Measurements from ENCODE around the gene TNS3.

DNA sequence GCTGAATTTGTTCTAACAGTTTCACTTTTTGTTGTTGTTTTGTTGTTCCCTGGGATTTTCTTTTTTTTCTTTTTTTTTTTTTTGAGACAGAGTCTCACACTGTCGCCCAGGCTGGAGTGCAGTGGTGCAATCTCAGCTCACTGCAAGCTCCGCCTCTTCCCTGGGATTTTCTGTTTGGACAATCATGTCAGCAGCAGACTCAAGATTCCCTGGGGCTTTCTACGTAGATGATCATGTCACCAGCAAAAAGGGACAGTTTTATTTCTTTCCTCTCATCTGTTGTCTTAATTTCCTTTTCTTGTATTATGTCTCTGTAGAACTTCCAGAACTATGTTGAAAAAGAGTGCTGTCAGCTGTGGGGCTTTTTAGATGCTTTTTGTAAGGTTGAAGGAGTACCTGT, 241.4 kb downstream of the TNS3 start:
- TF ChIP-seq, protein P1, sequence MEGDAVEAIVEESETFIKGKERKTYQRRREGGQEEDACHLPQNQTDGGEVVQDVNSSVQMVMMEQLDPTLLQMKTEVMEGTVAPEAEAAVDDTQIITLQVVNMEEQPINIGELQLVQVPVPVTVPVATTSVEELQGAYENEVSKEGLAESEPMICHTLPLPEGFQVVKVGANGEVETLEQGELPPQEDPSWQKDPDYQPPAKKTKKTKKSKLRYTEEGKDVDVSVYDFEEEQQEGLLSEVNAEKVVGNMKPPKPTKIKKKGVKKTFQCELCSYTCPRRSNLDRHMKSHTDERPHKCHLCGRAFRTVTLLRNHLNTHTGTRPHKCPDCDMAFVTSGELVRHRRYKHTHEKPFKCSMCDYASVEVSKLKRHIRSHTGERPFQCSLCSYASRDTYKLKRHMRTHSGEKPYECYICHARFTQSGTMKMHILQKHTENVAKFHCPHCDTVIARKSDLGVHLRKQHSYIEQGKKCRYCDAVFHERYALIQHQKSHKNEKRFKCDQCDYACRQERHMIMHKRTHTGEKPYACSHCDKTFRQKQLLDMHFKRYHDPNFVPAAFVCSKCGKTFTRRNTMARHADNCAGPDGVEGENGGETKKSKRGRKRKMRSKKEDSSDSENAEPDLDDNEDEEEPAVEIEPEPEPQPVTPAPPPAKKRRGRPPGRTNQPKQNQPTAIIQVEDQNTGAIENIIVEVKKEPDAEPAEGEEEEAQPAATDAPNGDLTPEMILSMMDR (IDR thresholded peaks at IDR 0.05): no peak
- TF ChIP-seq EP300 (IDR thresholded peaks at IDR 0.05) (no peak), POLR2AphosphoS5 (IDR thresholded peaks at IDR 0.05) (no peak)
